HG03378 (cell line): Measurements from ENCODE around the gene SNX11.

Source experiments
- ATAC-seq: cut with Tn5 transposase; IDR thresholded peaks from one replicate; pipeline ENCODE4 v1.9.1; 2021; ENCODE audit warnings: mild to moderate bottlenecking, moderate library complexity; ENCODE audit not compliant: unreplicated experiment

SNX11 gene

DNA sequence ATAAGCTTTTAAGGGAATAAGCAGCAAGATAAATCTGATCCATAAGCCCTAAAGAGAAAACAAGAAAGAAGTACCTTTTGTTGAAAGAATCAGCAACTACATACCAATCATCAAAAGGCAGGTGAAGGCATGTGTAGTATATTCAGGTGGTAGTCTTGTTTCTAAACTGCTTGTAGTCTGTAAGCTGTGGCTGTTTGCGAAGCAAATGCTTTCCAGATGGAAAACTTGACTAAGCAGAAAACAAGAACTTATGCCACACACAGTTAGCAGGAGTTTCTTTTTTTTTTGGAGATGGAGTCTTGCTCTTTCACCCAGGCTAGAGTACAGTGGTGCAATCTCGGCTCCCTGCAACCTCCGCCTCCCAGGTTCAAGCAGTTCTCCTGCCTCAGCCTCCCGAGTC, 12.0 kb upstream of the SNX11 start:
- ATAC-seq: no peak

DNA sequence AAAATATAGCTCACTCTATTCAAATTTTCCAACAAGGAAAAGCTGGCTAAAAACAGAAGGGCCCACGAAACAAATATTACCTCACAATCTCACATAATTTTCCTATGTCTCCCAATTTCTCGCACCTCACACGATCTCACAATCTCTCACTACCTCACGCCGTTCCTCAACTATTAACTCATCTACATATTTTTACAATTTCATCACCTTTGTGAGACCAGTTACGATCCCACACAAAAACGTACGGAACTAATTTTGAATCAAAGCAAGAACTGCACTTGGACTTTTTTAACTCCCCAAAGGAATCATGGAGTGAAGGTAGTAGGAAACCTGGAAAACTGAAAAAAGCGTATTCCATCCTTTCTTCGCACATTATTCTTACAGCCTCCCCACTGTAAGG, 7.4 kb upstream of the SNX11 start:
- no peak for ATAC-seq

DNA sequence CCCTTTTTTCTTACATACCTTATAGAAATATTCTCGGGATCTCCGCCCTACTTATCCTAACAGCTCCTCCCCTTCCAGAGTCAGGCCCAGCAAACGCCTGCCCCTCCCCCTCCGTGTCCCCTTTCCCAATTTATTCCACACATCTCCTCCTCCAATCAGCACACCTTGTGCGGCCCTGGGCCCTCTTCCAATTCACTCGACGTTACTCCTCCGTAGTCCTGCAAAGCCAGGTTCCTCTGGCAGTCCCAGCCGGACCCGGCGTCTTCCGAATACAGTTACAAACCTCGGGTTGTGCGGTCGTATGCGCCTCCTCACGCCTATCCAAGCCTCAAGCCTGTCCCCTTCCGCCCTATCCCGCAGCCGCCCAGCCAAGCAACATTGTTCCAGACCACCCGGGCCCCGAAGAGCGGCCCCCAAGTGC, 7.0 kb upstream of the SNX11 start:
- ATAC-seq: no peak

DNA sequence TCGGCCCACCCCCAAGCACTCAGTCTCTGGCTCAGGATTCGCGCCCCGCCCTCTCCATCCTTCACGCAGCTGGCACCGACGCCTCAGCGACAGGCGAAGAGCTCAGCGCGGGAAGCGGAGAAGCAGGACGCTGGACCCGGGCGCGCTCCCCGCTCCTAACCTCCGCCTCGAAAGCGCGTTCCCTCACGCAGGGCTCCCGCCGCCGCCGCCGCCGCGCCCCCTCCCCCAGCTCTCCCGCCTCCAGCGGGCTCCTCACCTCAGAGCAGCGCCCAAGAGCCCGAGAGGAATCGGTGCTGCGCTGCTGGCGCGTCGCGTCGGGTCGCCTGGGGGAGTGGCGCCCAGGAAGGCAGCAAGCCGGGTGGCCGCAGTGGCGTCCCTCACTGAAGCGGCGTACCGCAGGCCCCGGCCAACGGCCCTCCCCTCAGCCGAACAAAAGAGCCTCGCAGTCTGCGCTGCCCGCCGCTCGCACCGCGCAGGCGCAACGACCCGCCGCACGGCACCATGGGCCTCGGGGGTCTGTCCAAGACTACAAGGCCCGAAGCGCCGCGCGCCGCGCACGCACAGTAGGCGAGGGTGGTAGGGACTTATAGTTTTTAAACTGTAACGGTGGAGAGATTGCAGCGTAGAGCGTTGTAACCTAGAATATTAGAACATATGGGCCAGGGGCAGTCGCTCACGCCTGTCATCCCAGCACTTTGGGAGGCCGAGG, 6.4 kb upstream of the SNX11 start, which contains the start of gene CBX1:
TSS of gene CBX1 (minus strand) at position 467 of the 709 bp plus-strand sequence. CDS start 24,474 bp downstream, outside the sequence.
- peak; percentile 77 for ATAC-seq

DNA sequence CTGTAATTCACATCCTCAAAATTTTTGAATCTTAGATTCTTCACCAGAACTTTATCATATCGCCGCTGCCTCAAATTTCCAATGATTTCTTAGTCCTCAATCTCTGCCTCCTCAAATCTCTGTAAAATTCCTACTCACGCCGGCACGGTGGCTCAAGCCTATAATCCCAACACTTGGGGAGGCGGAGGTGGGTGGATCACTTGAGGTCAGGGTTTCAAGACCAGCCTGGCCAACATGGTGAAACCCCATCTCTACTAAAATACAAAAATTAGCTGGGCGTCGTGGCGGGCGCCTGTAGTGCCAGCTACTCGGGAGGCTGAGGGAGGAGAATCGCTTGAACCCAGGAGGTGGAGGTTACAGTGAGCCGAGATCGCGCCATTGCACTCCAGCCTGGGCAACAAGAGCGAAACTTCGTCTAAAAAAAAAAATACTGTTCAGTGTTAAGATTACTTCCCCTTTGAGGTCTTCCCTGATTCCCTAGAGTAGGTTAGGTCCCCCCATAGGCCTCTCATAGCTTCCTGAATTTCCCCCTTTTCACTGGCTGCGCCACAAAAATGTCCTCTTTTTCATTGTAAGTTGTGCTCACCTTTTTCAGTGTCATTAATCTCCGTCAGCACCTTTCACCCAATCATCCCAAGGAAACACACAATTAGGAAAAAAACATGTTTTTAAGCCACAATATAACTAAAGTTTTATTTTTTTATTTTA, 5.4 kb upstream of the SNX11 start:
- ATAC-seq: no peak

DNA sequence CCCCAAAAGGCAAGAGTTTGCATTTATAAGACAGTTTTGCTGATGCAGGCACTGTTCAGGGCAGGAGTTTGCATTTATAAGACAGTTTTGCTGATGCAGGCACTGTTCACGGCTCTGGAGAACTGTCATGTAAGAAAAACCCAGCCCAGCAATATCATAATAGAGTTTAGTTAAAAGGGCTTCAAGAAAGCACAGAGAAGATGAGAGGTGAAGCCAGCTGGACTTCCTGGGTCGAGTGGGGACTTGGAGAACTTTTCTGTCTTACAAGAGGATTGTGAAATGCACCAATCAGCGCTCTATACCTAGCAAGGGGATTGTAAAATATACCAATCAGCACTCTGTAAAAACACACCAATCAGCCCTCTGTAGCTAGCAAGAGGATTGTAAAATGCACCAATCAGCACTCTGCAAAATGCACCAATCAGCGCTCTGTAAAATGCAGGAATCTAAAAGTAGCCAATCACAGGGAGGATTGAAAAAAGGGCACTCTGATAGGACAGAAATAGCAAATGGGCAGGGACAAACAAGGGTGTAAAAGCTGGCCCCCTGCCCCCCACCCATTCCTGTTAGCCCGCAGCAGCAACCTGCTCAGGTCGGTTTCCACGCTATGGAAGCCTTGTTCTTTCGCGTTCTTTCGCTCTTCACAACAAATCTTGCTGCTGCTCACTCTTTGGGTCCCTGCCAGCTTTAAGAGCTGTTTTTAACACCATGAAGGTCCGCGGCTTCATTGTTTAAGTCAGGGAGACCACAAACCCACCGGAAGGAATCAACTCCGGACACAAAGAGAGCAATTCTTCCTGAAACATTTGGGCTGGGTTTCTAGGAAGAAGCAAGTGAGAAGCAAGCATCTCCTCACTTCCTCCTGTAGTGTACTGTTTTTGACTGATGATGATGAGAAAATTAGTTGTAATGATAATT, 4.5 kb upstream of the SNX11 start:
- ATAC-seq: no peak

- no peak for ATAC-seq
Measured at GRCh38 chr17:48104440-48104839, 3.1 kb upstream of the SNX11 start.

GRCh38 chr17:48106802-48107136, 797 bp upstream of the SNX11 start:
- no peak for ATAC-seq

DNA sequence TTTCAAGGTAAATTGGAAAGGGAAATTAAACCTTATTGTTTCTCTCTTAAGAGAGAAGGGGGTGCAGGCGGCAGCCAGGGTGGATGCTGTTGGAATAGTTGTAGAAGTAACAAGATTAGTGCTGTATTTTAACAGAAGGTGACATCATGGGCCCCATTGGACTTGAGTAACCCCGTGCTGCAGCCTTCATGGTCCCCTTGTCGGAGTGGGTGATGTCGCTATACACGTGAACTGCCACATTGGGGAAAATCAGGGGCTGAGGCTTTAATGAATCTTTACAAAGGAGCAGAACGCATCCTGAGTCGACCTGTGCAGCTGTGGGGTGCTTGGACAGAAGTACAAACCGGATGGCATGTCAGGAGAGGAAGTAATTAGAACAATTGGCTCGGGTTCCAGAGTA, 3.2 kb downstream of the SNX11 start:
- ATAC-seq: no peak

- ATAC-seq: no peak
Measured at GRCh38 chr17:48111937-48112241, 4.3 kb downstream of the SNX11 start.

- peak; percentile 39 for ATAC-seq
Measured at GRCh38 chr17:48113201-48113676, 5.7 kb downstream of the SNX11 start.

- ATAC-seq: no peak
Measured at GRCh38 chr17:48121923-48122664, 14.5 kb downstream of the SNX11 start.

DNA sequence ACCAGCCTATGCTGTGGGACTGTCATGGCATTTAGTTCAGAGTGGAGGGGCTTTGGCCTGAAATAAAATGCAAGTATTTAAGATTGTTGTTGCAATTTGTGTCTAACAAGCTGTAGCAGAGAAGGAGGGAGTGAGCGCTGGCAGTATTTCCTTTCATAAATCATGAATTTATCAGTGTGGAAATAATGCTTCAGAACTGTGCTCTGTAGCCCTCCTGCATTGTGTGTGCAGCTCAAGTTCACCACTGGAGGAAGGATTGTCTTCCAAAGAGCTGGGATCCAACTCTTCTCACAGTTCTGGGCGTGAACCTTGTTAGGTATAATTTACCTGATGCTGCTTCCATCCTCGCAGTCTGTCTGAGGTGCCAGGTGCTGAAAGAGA, 15.1 kb downstream of the SNX11 start:
- ATAC-seq: no peak

- ATAC-seq: no peak
Measured at GRCh38 chr17:48123111-48123510, 15.5 kb downstream of the SNX11 start.

DNA sequence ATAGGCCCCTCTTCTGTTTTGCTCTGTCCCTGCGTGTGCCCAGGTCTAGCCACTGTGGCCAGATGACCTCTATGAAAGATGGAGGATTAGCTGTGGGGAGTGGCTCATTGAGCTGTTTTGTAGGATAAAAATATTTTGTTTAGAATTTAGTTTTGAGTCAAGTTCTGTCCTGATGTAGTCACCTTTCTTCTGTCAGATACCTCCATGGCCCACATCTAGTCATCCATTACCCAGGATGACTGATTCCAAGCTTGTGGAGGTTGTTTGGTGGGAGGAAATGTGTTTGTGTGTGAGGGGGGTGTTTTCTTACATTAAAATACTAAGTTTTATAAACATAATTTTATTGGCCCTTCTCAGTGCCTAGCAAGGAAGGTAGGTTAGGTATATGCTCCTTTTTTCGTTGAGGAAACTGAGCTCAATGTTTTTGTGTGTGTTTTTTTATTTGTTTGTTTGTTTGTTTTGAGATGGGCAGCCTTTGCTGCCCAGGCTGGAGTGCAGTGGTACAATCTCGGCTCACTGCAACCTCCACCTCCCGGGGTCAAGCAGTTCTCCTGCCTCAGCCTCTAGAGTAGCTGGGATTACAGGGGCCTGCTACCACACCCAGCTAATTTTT, 16.3 kb downstream of the SNX11 start:
- no peak for ATAC-seq

GRCh38 chr17:48125829-48126531, 18.4 kb downstream of the SNX11 start:
- no peak for ATAC-seq

GRCh38 chr17:48126532-48126850, 18.9 kb downstream of the SNX11 start:
- no peak for ATAC-seq

GRCh38 chr17:48127371-48128051, 19.9 kb downstream of the SNX11 start:
- ATAC-seq: no peak

- no peak for ATAC-seq
Measured at GRCh38 chr17:48128400-48128799, 20.8 kb downstream of the SNX11 start.
